HCT116 (cell line): Measurements from ENCODE around the gene CACNB3. TPM values are rescaled to one million over a fixed set of nuclear protein-coding genes. Genes with fewer than 3 reads are reported as not detected.

Experiments used
- ATAC-seq: fragments of 200-7000 bp; cut with Tn5 transposase; 2 replicates; pipeline ENCODE4 v1.9.1; 2020; ENCODE audit warnings: mild to moderate bottlenecking, moderate library complexity
- BruUV-seq: library from RNA; stranded (reverse); fragments of 400-500 nt; replicated peaks from 2 replicates; lab custom pipeline; 2021; lab: Mats Ljungman, UMichigan
- CTCF ChIA-PET: fragments of 300-600 bp; sonication (Branson Sonifier 250); formaldehyde crosslinking; loops from one replicate; lab custom pipeline; 2021; ENCODE audit warnings: antibody characterized with exemption; lab: Charles Lee
- POLR2A ChIA-PET: fragments of 300-600, 350-600 bp; sonication (Branson Sonifier 250); formaldehyde crosslinking; loops from one replicate; lab custom pipeline; 2021; ENCODE audit warnings: antibody characterized with exemption; lab: Charles Lee
- RAD21 ChIA-PET, 2 experiments: fragments of 300-600 bp; sonication (Branson Sonifier 250); formaldehyde crosslinking; loops; one replicate each; lab custom pipeline; 2023; ENCODE audit warnings: low total read pairs in 2 of 2; ENCODE audit not compliant: uncharacterized antibody in 2 of 2, unreplicated experiment in 2 of 2, low non-redundant PET in 1 of 2; lab: Charles Lee
- DNase-seq: peaks from one replicate; pipeline ENCODE4 v3.0.0-alpha.2; 2010; ENCODE audit warnings: low read depth, low spot score
- H2AFZ ChIP-seq: fragments of 200-600 bp; shearing (Covaris generic), sonication (generic); 2 replicates; pipeline ENCODE4 v1.6.1; 2017; ENCODE audit warnings: low read depth, mixed run types, mixed read lengths, antibody characterized with exemption, low read length; ENCODE audit not compliant: poor library complexity, severe bottlenecking
- H3K27ac ChIP-seq: 2 replicates; pipeline ENCODE4 v1.5.1; 2012; ENCODE audit warnings: low read depth, low read length
- H3K27me3 ChIP-seq: fragments of 200-600 bp; sonication (generic); 2 replicates; pipeline ENCODE4 v1.6.1; 2016; ENCODE audit warnings: mixed run types, low read length, mixed read lengths; ENCODE audit not compliant: insufficient read depth
- H3K36me3 ChIP-seq, 2 experiments: fragments of 200-500 bp in 1 of 2; fragments of 200-600 bp in 1 of 2; sonication (Bioruptor generic) in 1 of 2; sonication (generic) in 1 of 2; 2 replicates each; pipeline versions ENCODE4 v1.5.1 to v1.6.1; 2014 to 2016; ENCODE audit warnings: low read length in 2 of 2, inconsistent platforms in 1 of 2, mixed read lengths in 1 of 2, mixed run types in 1 of 2; ENCODE audit not compliant: insufficient read depth in 2 of 2, control insufficient read depth in 1 of 2
- H3K4me1 ChIP-seq, 2 experiments: fragments of 200-600 bp in 1 of 2; sonication (generic) in 1 of 2; 2 replicates each; pipeline versions ENCODE4 v1.5.1 to v1.6.1; 2012 to 2017; ENCODE audit warnings: low read length in 2 of 2, inconsistent platforms in 1 of 2, mild to moderate bottlenecking in 1 of 2, mixed read lengths in 1 of 2, mixed run types in 1 of 2, moderate library complexity in 1 of 2; ENCODE audit not compliant: insufficient read depth in 2 of 2, control insufficient read depth in 1 of 2
- H3K4me2 ChIP-seq: fragments of 200-600 bp; sonication (generic); 2 replicates; pipeline ENCODE4 v1.6.1; 2017; ENCODE audit warnings: mixed run types, low read length, mixed read lengths
- H3K4me3 ChIP-seq, 2 experiments: fragments of 200-600 bp in 1 of 2; sonication (generic) in 1 of 2; replicated peaks in 1 of 2; 2 replicates each; pipeline ENCODE4 v1.5.1; 2011 to 2016; ENCODE audit warnings: low read length in 2 of 2, control low read depth in 1 of 2, low read depth in 1 of 2, mild to moderate bottlenecking in 1 of 2, mixed read lengths in 1 of 2, mixed run types in 1 of 2
- H3K79me2 ChIP-seq: fragments of 200-600 bp; sonication (generic); 2 replicates; pipeline ENCODE4 v1.6.1; 2017; ENCODE audit warnings: mild to moderate bottlenecking, mixed run types, low read length, moderate library complexity, mixed read lengths; ENCODE audit not compliant: insufficient read depth
- H3K9ac ChIP-seq: fragments of 200-600 bp; sonication (generic); 2 replicates; pipeline ENCODE4 v1.6.1; 2016; ENCODE audit warnings: low read length, mixed read lengths
- H3K9me2 ChIP-seq: fragments of 200-600 bp; sonication (generic), shearing (Covaris generic); 2 replicates; pipeline ENCODE4 v1.6.1; 2017; ENCODE audit warnings: mixed run types, mild to moderate bottlenecking, moderate library complexity; ENCODE audit not compliant: insufficient read depth
- H3K9me3 ChIP-seq, 2 experiments: fragments of 200-500 bp in 1 of 2; fragments of 200-600 bp in 1 of 2; sonication (Bioruptor generic) in 1 of 2; sonication (generic) in 1 of 2; 2 replicates each; pipeline ENCODE4 v1.6.1; 2014 to 2017; ENCODE audit warnings: low read length in 2 of 2, mixed read lengths in 2 of 2, inconsistent platforms in 1 of 2, low read depth in 1 of 2, mild to moderate bottlenecking in 1 of 2, mixed run types in 1 of 2, moderate library complexity in 1 of 2; ENCODE audit not compliant: control insufficient read depth in 1 of 2, insufficient read depth in 1 of 2
- H4K20me1 ChIP-seq: fragments of 200-600 bp; sonication (generic), shearing (Covaris generic); 2 replicates; pipeline ENCODE4 v1.6.1; 2017; ENCODE audit warnings: mixed run types, mild to moderate bottlenecking, moderate library complexity; ENCODE audit not compliant: insufficient read depth
- CBX3 ChIP-seq: IDR thresholded peaks from 2 replicates; pipeline ENCODE4 v1.6.1; 2012; ENCODE audit warnings: low read depth
- CEBPB ChIP-seq: IDR thresholded peaks from 2 replicates; pipeline ENCODE4 v1.6.1; 2012; ENCODE audit warnings: low read depth
- FOSL1 ChIP-seq: IDR thresholded peaks from 2 replicates; pipeline ENCODE4 v1.6.1; 2012; ENCODE audit warnings: low read depth
- POLR2A ChIP-seq: IDR thresholded peaks from 2 replicates; pipeline ENCODE4 v1.7.0; 2011; ENCODE audit warnings: borderline replicate concordance; ENCODE audit not compliant: insufficient read depth, insufficient read length; ENCODE audit errors: extremely low read depth
- SP1 ChIP-seq: IDR thresholded peaks from 2 replicates; pipeline ENCODE4 v1.6.1; 2012; ENCODE audit warnings: low read depth
- SRF ChIP-seq: IDR thresholded peaks from 2 replicates; pipeline ENCODE4 v1.6.1; 2012; ENCODE audit warnings: low read depth
- YY1 ChIP-seq: IDR thresholded peaks from 2 replicates; pipeline ENCODE4 v1.6.1; 2011; ENCODE audit warnings: low read length, low read depth, moderate library complexity, mild to moderate bottlenecking; ENCODE audit not compliant: insufficient replicate concordance; ENCODE audit errors: extremely low read depth
- ZBTB33 ChIP-seq: IDR thresholded peaks from 2 replicates; pipeline ENCODE4 v1.6.1; 2011; ENCODE audit warnings: mild to moderate bottlenecking, low read length, moderate library complexity; ENCODE audit not compliant: insufficient replicate concordance; ENCODE audit errors: extremely low read depth
- ZNF274 ChIP-seq: fragments of 200-500 bp; sonication (Bioruptor generic); IDR thresholded peaks from 2 replicates; pipeline ENCODE4 v1.6.1; 2014; ENCODE audit warnings: mild to moderate bottlenecking, low read depth, low read length, inconsistent platforms
- intact Hi-C: fragments of 100-400 bp; cut with micrococcal nuclease; formaldehyde crosslinking; loops from 2 replicates; pipeline ENCODE4 v1.10.0; 2022
- total RNA-seq: library from RNA; stranded (reverse); gene quantifications from one replicate; pipeline ENCODE4 v1.2.1, GENCODE V29; 2021; ENCODE audit not compliant: unreplicated experiment

The CACNB3 gene
- total RNA-seq, 1 experiment from 2014 or later = 22.0 TPM

- Histone ChIP-seq H3K9me3 (no peaks in the 10 kb centered on the region), H3K27ac (no peak overlapping the region), H3K4me3 (no peak overlapping the region), H3K9me2 (no peaks in the 10 kb centered on the region), H2AFZ (no peak overlapping the region), H3K9ac (no peak overlapping the region), H3K79me2 (no peaks in the 10 kb centered on the region), H3K27me3 (no peaks in the 10 kb centered on the region), H3K4me2 (no peak overlapping the region), H3K36me3 (no peaks in the 10 kb centered on the region), H4K20me1 (no peaks in the 10 kb centered on the region), H3K4me1 (peaks cover 4 to 20% of the 10 kb centered on the region in 2 experiments; a peak in 3 of 4 replicates)
- POLR2A ChIA-PET = no interaction called here
- ATAC-seq = no peak
- CTCF ChIA-PET = interaction anchor here (0.8 kb wide), 1 partner anchor 27 kb away, joined by 3 read pairs; no protein-coding TSS in a partner anchor
- intact Hi-C loops = no loop called here
- TF ChIP-seq POLR2A (no peak), SRF (no peak), FOSL1 (no peak), CBX3 (no peak), YY1 (no peak), ZNF274 (no peak), SP1 (no peak), CEBPB (no peak), ZBTB33 (no peak)
- DNase-seq = no peak
- RAD21 ChIA-PET = no interaction called here
- no TSS peak for BruUV-seq
Observed at GRCh38 chr12:48780381-48781025, 37.8 kb upstream of the CACNB3 start.
